ENCODE data around the gene FOXRED2.

DNA sequence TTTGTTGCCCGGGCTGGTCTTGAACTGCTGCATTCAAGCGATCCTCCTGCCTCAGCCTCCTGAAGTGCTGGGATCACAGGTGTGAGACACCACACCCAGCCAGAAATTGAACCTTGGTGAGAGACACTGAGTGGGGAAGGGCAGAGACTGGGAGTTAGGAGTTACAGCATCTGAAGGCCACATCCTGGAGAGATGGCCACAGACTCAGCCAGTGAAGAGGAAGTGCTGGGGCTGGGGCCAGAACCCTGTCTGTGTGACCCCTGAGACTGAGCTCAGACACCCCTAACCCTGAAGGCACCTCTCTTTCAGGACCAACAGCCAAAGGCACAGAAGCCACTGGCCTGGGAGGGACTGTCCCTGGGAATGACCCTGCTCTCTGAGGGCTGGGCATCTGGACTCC, 59.2 kb downstream of the FOXRED2 start:
- TF ChIP-seq POLR2A (IDR thresholded peaks at IDR 0.05; ENCODE audit: low read length), result no peak
- TF ChIP-seq GATA1 (IDR thresholded peaks at IDR 0.05; ENCODE audit: low read depth, low read length), result no peak
